Right renal pelvis (tissue), 4 donors: ENCODE data around the gene TUNAR. TPM values are rescaled to one million over a fixed set of nuclear protein-coding genes. Genes with fewer than 3 reads are reported as not detected.
A peak's percentile ranks its signal among the peaks of the same experiment; 100 is the strongest.

Experiments
- DNase-seq, 4 donors: peaks; one replicate each; pipeline ENCODE4 v3.0.0-alpha.2; 2013; ENCODE audit warnings: low read depth in 4 of 4, low spot score in 3 of 4, missing footprints in 1 of 4
- polyA plus RNA-seq, 4 donors: library from polyadenylated mRNA; unstranded; fragments of 120-200 nt; gene quantifications; one replicate each; pipeline ENCODE4 v1.2.1, GENCODE V29; 2013; ENCODE audit not compliant: insufficient read length in 4 of 4

TUNAR gene
- polyA plus RNA-seq, 4 donors = 0.29 to 1.5 (median 0.38) TPM

- no peak for DNase-seq
Observed at GRCh38 chr14:95910628-95911027, 34.0 kb downstream of the TUNAR start.

GRCh38 chr14:95911456-95911855, 34.8 kb downstream of the TUNAR start:
- no peak for DNase-seq

- DNase-seq = peak in 1 of 4 donors; percentile 5
Observed at GRCh38 chr14:95915330-95915729, 38.7 kb downstream of the TUNAR start.

GRCh38 chr14:95918466-95918865, 41.8 kb downstream of the TUNAR start:
- no peak for DNase-seq

GRCh38 chr14:95920769-95921438, 44.3 kb downstream of the TUNAR start:
- DNase-seq = no peak

- DNase-seq = no peak
Observed at GRCh38 chr14:95922080-95922479, 45.4 kb downstream of the TUNAR start.

GRCh38 chr14:95928751-95929150, 52.1 kb downstream of the TUNAR start:
- DNase-seq = no peak

- DNase-seq = no peak
Observed at GRCh38 chr14:95931384-95931783, 54.8 kb downstream of the TUNAR start.

GRCh38 chr14:95935228-95935822, 58.7 kb downstream of the TUNAR start:
- peak; percentile 34 to 69 (median 54) for DNase-seq

- DNase-seq = no peak
Observed at GRCh38 chr14:95936041-95936440, 59.4 kb downstream of the TUNAR start.

GRCh38 chr14:95939335-95939734, 62.7 kb downstream of the TUNAR start:
- no peak for DNase-seq

GRCh38 chr14:95941897-95942296, 65.3 kb downstream of the TUNAR start:
- DNase-seq = no peak

GRCh38 chr14:95943699-95944098, 67.1 kb downstream of the TUNAR start:
- no peak for DNase-seq

- no peak for DNase-seq
Observed at GRCh38 chr14:95944462-95944861, 67.8 kb downstream of the TUNAR start.

- no peak for DNase-seq
Observed at GRCh38 chr14:95946867-95947266, 70.2 kb downstream of the TUNAR start.

GRCh38 chr14:95948558-95948981, 71.9 kb downstream of the TUNAR start:
- DNase-seq = no peak

GRCh38 chr14:95951359-95951758, 74.7 kb downstream of the TUNAR start:
- DNase-seq = no peak

GRCh38 chr14:95953111-95953724, 76.6 kb downstream of the TUNAR start:
- DNase-seq = peak; percentile 12 to 37 (median 28)

- no peak for DNase-seq
Observed at GRCh38 chr14:95956601-95957460, 80.2 kb downstream of the TUNAR start.

GRCh38 chr14:95958105-95958504, 81.5 kb downstream of the TUNAR start:
- DNase-seq = no peak

GRCh38 chr14:95959317-95959716, 82.7 kb downstream of the TUNAR start:
- no peak for DNase-seq
